H9 (cell line): ENCODE data around the gene AP1B1. TPM values are rescaled to one million over a fixed set of nuclear protein-coding genes. Genes with fewer than 3 reads are reported as not detected.

Experiments
- DNase-seq: peaks from one replicate; pipeline ENCODE4 v3.0.0-alpha.2; 2017
- H2AFZ ChIP-seq: one replicate; pipeline ENCODE4 v1.6.1; 2013; ENCODE audit warnings: mild to moderate bottlenecking, low read length, control low read depth, moderate library complexity
- H2AK5ac ChIP-seq: 2 replicates; pipeline ENCODE4 v1.6.1; 2013; ENCODE audit warnings: low read length, control low read depth, mixed read lengths; ENCODE audit not compliant: insufficient read length
- H2BK120ac ChIP-seq: one replicate; pipeline ENCODE4 v1.6.1; 2013; ENCODE audit warnings: low read depth, mild to moderate bottlenecking, low read length, control low read depth, inconsistent platforms; ENCODE audit not compliant: poor library complexity, severe bottlenecking
- H2BK12ac ChIP-seq: 2 replicates; pipeline ENCODE4 v1.6.1; 2013; ENCODE audit warnings: low read length, control low read depth, mixed read lengths, low read depth; ENCODE audit not compliant: insufficient read length
- H2BK15ac ChIP-seq: 2 replicates; pipeline ENCODE4 v1.6.1; 2013; ENCODE audit warnings: low read depth, low read length, control low read depth
- H2BK20ac ChIP-seq: one replicate; pipeline ENCODE4 v1.6.1; 2013; ENCODE audit warnings: low read depth, mild to moderate bottlenecking, low read length, control low read depth, inconsistent platforms; ENCODE audit not compliant: poor library complexity, severe bottlenecking
- H2BK5ac ChIP-seq: 2 replicates; pipeline ENCODE4 v1.6.1; 2013; ENCODE audit warnings: low read length, control low read depth, mixed read lengths; ENCODE audit not compliant: insufficient read length
- H3K14ac ChIP-seq: 2 replicates; pipeline ENCODE4 v1.6.1; 2013; ENCODE audit warnings: low read length, control low read depth; ENCODE audit not compliant: insufficient read depth
- H3K18ac ChIP-seq: 2 replicates; pipeline ENCODE4 v1.6.1; 2013; ENCODE audit warnings: low read depth, mild to moderate bottlenecking, mixed read lengths, low read length, control low read depth; ENCODE audit not compliant: insufficient read length
- H3K23ac ChIP-seq: 2 replicates; pipeline ENCODE4 v1.6.1; 2013; ENCODE audit warnings: low read length, control low read depth, mixed read lengths, low read depth; ENCODE audit not compliant: insufficient read length
- H3K23me2 ChIP-seq: 2 replicates; pipeline ENCODE4 v1.6.1; 2013; ENCODE audit warnings: low read depth, mild to moderate bottlenecking, mixed read lengths, low read length, control low read depth; ENCODE audit not compliant: insufficient read length, poor library complexity, severe bottlenecking
- H3K27ac ChIP-seq: 2 replicates; pipeline ENCODE4 v1.5.1; 2013; ENCODE audit warnings: low read length, control low read depth, mixed read lengths, low read depth; ENCODE audit not compliant: insufficient read length
- H3K27me3 ChIP-seq: 2 replicates; pipeline ENCODE4 v1.6.1; 2013; ENCODE audit warnings: low read length, control low read depth, inconsistent platforms; ENCODE audit not compliant: insufficient read depth
- H3K4ac ChIP-seq: 2 replicates; pipeline ENCODE4 v1.6.1; 2013; ENCODE audit warnings: low read depth, mild to moderate bottlenecking, control low read depth, inconsistent platforms, low read length, moderate library complexity
- H3K4me1 ChIP-seq: 2 replicates; pipeline ENCODE4 v1.6.1; 2013; ENCODE audit warnings: low read length, control low read depth, inconsistent platforms; ENCODE audit not compliant: insufficient read depth
- H3K4me2 ChIP-seq: 2 replicates; pipeline ENCODE4 v1.6.1; 2013; ENCODE audit warnings: low read length, control low read depth, mixed read lengths; ENCODE audit not compliant: insufficient read length, insufficient read depth
- H3K56ac ChIP-seq: 2 replicates; pipeline ENCODE4 v1.6.1; 2013; ENCODE audit warnings: low read depth, mild to moderate bottlenecking, mixed read lengths, low read length, control low read depth; ENCODE audit not compliant: insufficient read length
- H3K79me1 ChIP-seq: 2 replicates; pipeline ENCODE4 v1.6.1; 2013; ENCODE audit warnings: low read depth, mild to moderate bottlenecking, moderate library complexity, low read length, control low read depth, inconsistent platforms; ENCODE audit not compliant: insufficient read depth, poor library complexity, severe bottlenecking
- H3K79me2 ChIP-seq: 2 replicates; pipeline ENCODE4 v1.6.1; 2013; ENCODE audit warnings: low read length, control low read depth, inconsistent platforms; ENCODE audit not compliant: insufficient read depth
- H3K9ac ChIP-seq: 2 replicates; pipeline ENCODE4 v1.6.1; 2013; ENCODE audit warnings: low read length, control low read depth, mixed read lengths; ENCODE audit not compliant: insufficient read length; ENCODE audit errors: extremely low read depth
- H3K9me3 ChIP-seq: one replicate; pipeline ENCODE4 v1.6.1; 2013; ENCODE audit warnings: low read depth, low read length, inconsistent platforms; ENCODE audit not compliant: control insufficient read depth
- H3T11ph ChIP-seq: one replicate; pipeline ENCODE4 v1.6.1; 2013; ENCODE audit warnings: mild to moderate bottlenecking, low read length, control low read depth, inconsistent platforms
- H4K20me1 ChIP-seq: one replicate; pipeline ENCODE4 v1.6.1; 2013; ENCODE audit not compliant: control insufficient read depth, insufficient read length, insufficient read depth
- H4K5ac ChIP-seq: 2 replicates; pipeline ENCODE4 v1.6.1; 2013; ENCODE audit warnings: low read depth, mild to moderate bottlenecking, mixed read lengths, low read length, control low read depth; ENCODE audit not compliant: insufficient read length
- H4K8ac ChIP-seq: replicated peaks from 2 replicates; pipeline ENCODE4 v1.6.1; 2013; ENCODE audit warnings: low read length, control low read depth, mixed read lengths, low read depth; ENCODE audit not compliant: insufficient read length
- H4K91ac ChIP-seq: 2 replicates; pipeline ENCODE4 v1.6.1; 2013; ENCODE audit warnings: low read depth, mild to moderate bottlenecking, moderate library complexity, mixed read lengths, low read length, control low read depth; ENCODE audit not compliant: insufficient read length
- H3K27ac Mint-ChIP-seq, 3 experiments: 2 replicates in 2 of 3; 3 replicates in 1 of 3; pipeline ENCODE4 v1.8.0; 2020 to 2021; ENCODE audit warnings: mixed read lengths in 3 of 3, mild to moderate bottlenecking in 1 of 3, moderate library complexity in 1 of 3
- H3K27me3 Mint-ChIP-seq: 2 replicates; pipeline ENCODE4 v1.8.0; 2021; ENCODE audit warnings: low read depth, mild to moderate bottlenecking, moderate library complexity, mixed read lengths
- H3K36me3 Mint-ChIP-seq, 3 experiments: 2 replicates in 2 of 3; 3 replicates in 1 of 3; pipeline ENCODE4 v1.8.0; 2020 to 2021; ENCODE audit warnings: low read depth in 3 of 3, mixed read lengths in 3 of 3; ENCODE audit not compliant: insufficient read depth in 1 of 3
- H3K4me1 Mint-ChIP-seq, 2 experiments: 2 replicates each; pipeline ENCODE4 v1.8.0; 2020; ENCODE audit warnings: mixed read lengths in 2 of 2
- H3K4me3 Mint-ChIP-seq, 2 experiments: 2 replicates in 1 of 2; 3 replicates in 1 of 2; pipeline ENCODE4 v1.8.0; 2020 to 2021; ENCODE audit warnings: mild to moderate bottlenecking in 2 of 2, mixed read lengths in 2 of 2, moderate library complexity in 1 of 2
- H3K9me3 Mint-ChIP-seq, 2 experiments: 2 replicates in 1 of 2; 3 replicates in 1 of 2; pipeline ENCODE4 v1.8.0; 2020; ENCODE audit warnings: mild to moderate bottlenecking in 2 of 2, mixed read lengths in 2 of 2, moderate library complexity in 1 of 2
- WGBS: extraction: QIAGEN DNeasy Blood & Tissue Kit; methylation state at CpG from one replicate; pipeline ENCODE4 v1.1.7; 2013; ENCODE audit warnings: missing lambda C conversion rate, low lambda C conversion rate, mixed read lengths; ENCODE audit not compliant: insufficient read length; ENCODE audit errors: extremely low coverage; 5-methylcytosine and 5-hydroxymethylcytosine counted together
- total RNA-seq: library from RNA; stranded (reverse); gene quantifications from 2 replicates; pipeline ENCODE4 v1.2.1, GENCODE V29; 2021
- TF ChIP-seq, protein P1 (sequence below): fragments of 200-600 bp; sonication (generic); conservative IDR thresholded peaks from 3 replicates; pipeline ENCODE4 v1.8.0; 2021; ENCODE audit warnings: antibody characterized with exemption, mild to moderate bottlenecking

Gene AP1B1
- total RNA-seq, 1 experiment from 2014 or later = 64.0 TPM

- Histone ChIP-seq H2BK12ac (no peak overlapping the region), H2AK5ac (no peak overlapping the region), H3K18ac (no peak overlapping the region), H3K79me1 (no peaks in the 10 kb centered on the region), H3K9me3 (no peaks in the 10 kb centered on the region), H2AFZ (no peak overlapping the region), H3K79me2 (no peaks in the 10 kb centered on the region), H4K20me1 (peaks cover 3% of the 10 kb centered on the region), H3K14ac (no peak overlapping the region), H2BK15ac (no peak overlapping the region), H3K4me1 (no peaks in the 10 kb centered on the region), H2BK120ac (no peak overlapping the region), H3K23ac (no peak overlapping the region), H4K91ac (no peak overlapping the region), H3K27me3 (no peaks in the 10 kb centered on the region), H2BK5ac (no peak overlapping the region), H3K4ac (no peak overlapping the region), H3K27ac (no peak overlapping the region), H3K23me2 (no peaks in the 10 kb centered on the region), H2BK20ac (no peak overlapping the region), H3T11ph (no peak overlapping the region), H3K9ac (no peak overlapping the region), H4K8ac (no peak overlapping the region), H3K4me2 (no peak overlapping the region), H4K5ac (no peak overlapping the region), H3K56ac (no peak overlapping the region)
- peaks cover 7 to 47% (median 33%) of the 10 kb centered on the region in 3 experiments for H3K36me3 Mint-ChIP-seq
- no peaks in the 10 kb centered on the region for H3K9me3 Mint-ChIP-seq
- no peak overlapping the region for H3K4me3 Mint-ChIP-seq
- DNase-seq = no peak
- no peaks in the 10 kb centered on the region for H3K27me3 Mint-ChIP-seq
- WGBS = no CpG with 5 or more reads among the region's 8 CpGs
- H3K27ac Mint-ChIP-seq = peak overlapping the region in 1 of 3 experiments; percentile 82; a peak in 1 of 7 replicates
- peaks cover 2 to 3% of the 10 kb centered on the region in 2 experiments; a peak in 2 of 4 replicates for H3K4me1 Mint-ChIP-seq
- TF ChIP-seq, protein P1, sequence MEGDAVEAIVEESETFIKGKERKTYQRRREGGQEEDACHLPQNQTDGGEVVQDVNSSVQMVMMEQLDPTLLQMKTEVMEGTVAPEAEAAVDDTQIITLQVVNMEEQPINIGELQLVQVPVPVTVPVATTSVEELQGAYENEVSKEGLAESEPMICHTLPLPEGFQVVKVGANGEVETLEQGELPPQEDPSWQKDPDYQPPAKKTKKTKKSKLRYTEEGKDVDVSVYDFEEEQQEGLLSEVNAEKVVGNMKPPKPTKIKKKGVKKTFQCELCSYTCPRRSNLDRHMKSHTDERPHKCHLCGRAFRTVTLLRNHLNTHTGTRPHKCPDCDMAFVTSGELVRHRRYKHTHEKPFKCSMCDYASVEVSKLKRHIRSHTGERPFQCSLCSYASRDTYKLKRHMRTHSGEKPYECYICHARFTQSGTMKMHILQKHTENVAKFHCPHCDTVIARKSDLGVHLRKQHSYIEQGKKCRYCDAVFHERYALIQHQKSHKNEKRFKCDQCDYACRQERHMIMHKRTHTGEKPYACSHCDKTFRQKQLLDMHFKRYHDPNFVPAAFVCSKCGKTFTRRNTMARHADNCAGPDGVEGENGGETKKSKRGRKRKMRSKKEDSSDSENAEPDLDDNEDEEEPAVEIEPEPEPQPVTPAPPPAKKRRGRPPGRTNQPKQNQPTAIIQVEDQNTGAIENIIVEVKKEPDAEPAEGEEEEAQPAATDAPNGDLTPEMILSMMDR = no peak
Measured at GRCh38 chr22:29331213-29331612, 57.2 kb downstream of the AP1B1 start.
